Liver (tissue), 9 donors: ENCODE results near the gene EDAR. TPM values are rescaled to one million over a fixed set of nuclear protein-coding genes. Genes with fewer than 3 reads are reported as not detected.

Experiments
- DNase-seq: peaks from one replicate; pipeline ENCODE4 v3.0.0-alpha.2; 2017; ENCODE audit warnings: low spot score
- H3K27ac ChIP-seq, 2 donors: one replicate each; pipeline ENCODE4 v1.7.0; 2013; ENCODE audit warnings: inconsistent platforms in 2 of 2, low read length in 2 of 2, control low read depth in 1 of 2, low read depth in 1 of 2, mild to moderate bottlenecking in 1 of 2
- H3K27me3 ChIP-seq, 4 donors: one replicate each; pipeline versions ENCODE4 v1.6.1 to v1.7.0; 2013; ENCODE audit warnings: low read length in 3 of 4, inconsistent platforms in 1 of 4, mild to moderate bottlenecking in 1 of 4, moderate library complexity in 1 of 4; ENCODE audit not compliant: control insufficient read depth in 4 of 4, insufficient read depth in 4 of 4
- H3K36me3 ChIP-seq, 4 donors: one replicate each; pipeline versions ENCODE4 v1.6.1 to v1.7.0; 2013; ENCODE audit warnings: low read length in 3 of 4, mild to moderate bottlenecking in 3 of 4, low read depth in 1 of 4, moderate library complexity in 1 of 4; ENCODE audit not compliant: control insufficient read depth in 4 of 4, insufficient read depth in 3 of 4
- H3K4me1 ChIP-seq, 4 donors: one replicate each; pipeline versions ENCODE4 v1.6.1 to v1.7.0; 2013; ENCODE audit warnings: low read length in 3 of 4, mild to moderate bottlenecking in 3 of 4, moderate library complexity in 1 of 4; ENCODE audit not compliant: control insufficient read depth in 4 of 4, insufficient read depth in 4 of 4
- H3K4me3 ChIP-seq, 3 donors: one replicate each; pipeline versions ENCODE4 v1.6.1 to v1.7.0; 2013; ENCODE audit warnings: low read length in 3 of 3, control low read depth in 1 of 3, low read depth in 1 of 3, mild to moderate bottlenecking in 1 of 3
- H3K9ac ChIP-seq, 2 donors: one replicate each; pipeline ENCODE4 v1.7.0; 2013; ENCODE audit warnings: low read length in 2 of 2, mild to moderate bottlenecking in 2 of 2, moderate library complexity in 2 of 2, control low read depth in 1 of 2, low read depth in 1 of 2
- H3K9me3 ChIP-seq, 4 donors: one replicate each; pipeline versions ENCODE4 v1.6.1 to v1.7.0; 2013; ENCODE audit warnings: low read length in 3 of 4; ENCODE audit not compliant: control insufficient read depth in 4 of 4
- EGR1 ChIP-seq, 2 donors: IDR thresholded peaks; 2 replicates each; pipeline ENCODE4 v1.6.1; 2016 to 2018; ENCODE audit warnings: antibody characterized with exemption in 2 of 2, low read depth in 2 of 2
- FOXA1 ChIP-seq: IDR thresholded peaks from 2 replicates; pipeline ENCODE4 v1.6.1; 2016; ENCODE audit warnings: antibody characterized with exemption
- FOXA2 ChIP-seq: IDR thresholded peaks from 2 replicates; pipeline ENCODE4 v1.6.1; 2016; ENCODE audit warnings: antibody characterized with exemption
- GABPA ChIP-seq, 2 donors: IDR thresholded peaks in 1 of 2; conservative IDR thresholded peaks in 1 of 2; 2 replicates each; pipeline ENCODE4 v1.6.1; 2016; ENCODE audit warnings: antibody characterized with exemption in 2 of 2, mild to moderate bottlenecking in 1 of 2, moderate library complexity in 1 of 2
- HNF4A ChIP-seq, 2 donors: conservative IDR thresholded peaks; 2 replicates each; pipeline ENCODE4 v1.6.1; 2016; ENCODE audit warnings: antibody characterized with exemption in 2 of 2, mild to moderate bottlenecking in 2 of 2
- HNF4G ChIP-seq: IDR thresholded peaks from 2 replicates; pipeline ENCODE4 v1.6.1; 2016; ENCODE audit warnings: antibody characterized with exemption
- JUND ChIP-seq, 2 donors: IDR thresholded peaks; 2 replicates each; pipeline ENCODE4 v1.6.1; 2016; ENCODE audit warnings: antibody characterized with exemption in 2 of 2
- NR2F2 ChIP-seq: IDR thresholded peaks from 2 replicates; pipeline ENCODE4 v1.6.1; 2016; ENCODE audit warnings: antibody characterized with exemption
- RAD21 ChIP-seq, 2 donors: IDR thresholded peaks; 2 replicates each; pipeline ENCODE4 v1.6.1; 2016; ENCODE audit warnings: antibody characterized with exemption in 2 of 2, mild to moderate bottlenecking in 2 of 2
- RXRA ChIP-seq, 2 donors: IDR thresholded peaks; 2 replicates each; pipeline ENCODE4 v1.6.1; 2017 to 2018; ENCODE audit warnings: antibody characterized with exemption in 2 of 2, mild to moderate bottlenecking in 1 of 2
- SP1 ChIP-seq: IDR thresholded peaks from 2 replicates; pipeline ENCODE4 v1.6.1; 2018; ENCODE audit warnings: antibody characterized with exemption, mild to moderate bottlenecking
- TAF1 ChIP-seq: conservative IDR thresholded peaks from 2 replicates; pipeline ENCODE4 v1.6.1; 2016; ENCODE audit warnings: antibody characterized with exemption, mild to moderate bottlenecking
- YY1 ChIP-seq: IDR thresholded peaks from 2 replicates; pipeline ENCODE4 v1.6.1; 2016; ENCODE audit warnings: antibody characterized with exemption, mild to moderate bottlenecking
- WGBS: extraction: QIAGEN DNeasy Blood & Tissue Kit; methylation state at CpG from one replicate; pipeline ENCODE4 v1.1.7; 2013; 5-methylcytosine and 5-hydroxymethylcytosine counted together
- polyA plus RNA-seq, 2 donors: library from polyadenylated mRNA; stranded (reverse) in 1 of 2; unstranded in 1 of 2; fragments of 200-250 nt in 1 of 2; fragments of >200 nt in 1 of 2; fragmentation: Nextera tagmentation in 1 of 2; extraction: Ambion mirVana in 1 of 2; gene quantifications; one replicate each; pipeline versions ENCODE4 v1.2.1 to v1.2.3, GENCODE V29; 2013 to 2015
- total RNA-seq, 2 donors: library from RNA; depleted of rRNA; stranded (reverse); fragments of >200 nt; gene quantifications; one replicate each; pipeline ENCODE4 v1.2.3, GENCODE V29; 2014
- TF ChIP-seq, protein P1 (sequence below): fragments of 150-350 bp; IDR thresholded peaks from 2 replicates; pipeline ENCODE4 v1.5.1; 2017; ENCODE audit warnings: improper control_type of control experiment, low read depth, low read length; ENCODE audit not compliant: missing input control
- TF ChIP-seq, protein P2 (sequence below): IDR thresholded peaks from 2 replicates; pipeline ENCODE4 v1.6.1; 2016; ENCODE audit warnings: antibody characterized with exemption
- TF ChIP-seq, protein P3 (sequence below): IDR thresholded peaks from 2 replicates; pipeline ENCODE4 v1.6.1; 2016; ENCODE audit warnings: antibody characterized with exemption, mild to moderate bottlenecking
- TF ChIP-seq, protein P4 (sequence below): IDR thresholded peaks from 2 replicates; pipeline ENCODE4 v1.6.1; 2016; ENCODE audit warnings: antibody characterized with exemption
- TF ChIP-seq, protein P5 (sequence below): IDR thresholded peaks from 2 replicates; pipeline ENCODE4 v1.6.1; 2016; ENCODE audit warnings: antibody characterized with exemption
- donor health status: healthy.
- donor health status: healthy.
- donor health status: healthy.
- donor health status: healthy.
- donor health status: healthy.

EDAR gene
- total and polyA plus RNA-seq, 4 donors: 0.09 to 0.50 (median 0.10) TPM

DNA sequence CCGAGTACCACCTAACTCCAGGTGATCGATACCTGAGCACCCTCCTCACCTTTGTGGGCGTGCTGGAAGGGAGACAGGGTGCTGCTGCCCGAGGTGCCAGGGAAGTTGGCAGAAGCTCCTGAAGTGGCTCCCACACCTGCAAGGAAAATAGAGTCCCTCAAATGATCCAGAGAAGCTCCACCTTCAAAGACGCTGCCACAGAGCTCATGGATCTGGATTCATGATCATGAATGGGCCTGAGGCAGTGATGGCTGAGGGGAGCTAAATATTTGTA is 76.5 kb downstream of the EDAR start:
- H3K9ac ChIP-seq: no peak overlapping the region
- no peak overlapping the region for H3K27ac ChIP-seq
- TF ChIP-seq GABPA (IDR thresholded peaks at IDR 0.05 in 1 of 2, conservative IDR thresholded peaks at IDR 0.05 in 1 of 2): no peak
- TF ChIP-seq, protein P1, sequence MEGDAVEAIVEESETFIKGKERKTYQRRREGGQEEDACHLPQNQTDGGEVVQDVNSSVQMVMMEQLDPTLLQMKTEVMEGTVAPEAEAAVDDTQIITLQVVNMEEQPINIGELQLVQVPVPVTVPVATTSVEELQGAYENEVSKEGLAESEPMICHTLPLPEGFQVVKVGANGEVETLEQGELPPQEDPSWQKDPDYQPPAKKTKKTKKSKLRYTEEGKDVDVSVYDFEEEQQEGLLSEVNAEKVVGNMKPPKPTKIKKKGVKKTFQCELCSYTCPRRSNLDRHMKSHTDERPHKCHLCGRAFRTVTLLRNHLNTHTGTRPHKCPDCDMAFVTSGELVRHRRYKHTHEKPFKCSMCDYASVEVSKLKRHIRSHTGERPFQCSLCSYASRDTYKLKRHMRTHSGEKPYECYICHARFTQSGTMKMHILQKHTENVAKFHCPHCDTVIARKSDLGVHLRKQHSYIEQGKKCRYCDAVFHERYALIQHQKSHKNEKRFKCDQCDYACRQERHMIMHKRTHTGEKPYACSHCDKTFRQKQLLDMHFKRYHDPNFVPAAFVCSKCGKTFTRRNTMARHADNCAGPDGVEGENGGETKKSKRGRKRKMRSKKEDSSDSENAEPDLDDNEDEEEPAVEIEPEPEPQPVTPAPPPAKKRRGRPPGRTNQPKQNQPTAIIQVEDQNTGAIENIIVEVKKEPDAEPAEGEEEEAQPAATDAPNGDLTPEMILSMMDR: no peak
- TF ChIP-seq HNF4G: no peak
- TF ChIP-seq, protein P2, sequence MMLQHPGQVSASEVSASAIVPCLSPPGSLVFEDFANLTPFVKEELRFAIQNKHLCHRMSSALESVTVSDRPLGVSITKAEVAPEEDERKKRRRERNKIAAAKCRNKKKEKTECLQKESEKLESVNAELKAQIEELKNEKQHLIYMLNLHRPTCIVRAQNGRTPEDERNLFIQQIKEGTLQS: no peak
- TF ChIP-seq RAD21 (IDR thresholded peaks at IDR 0.05): no peak
- no peak for TF ChIP-seq SP1
- TF ChIP-seq FOXA1: no peak
- TF ChIP-seq, protein P3, sequence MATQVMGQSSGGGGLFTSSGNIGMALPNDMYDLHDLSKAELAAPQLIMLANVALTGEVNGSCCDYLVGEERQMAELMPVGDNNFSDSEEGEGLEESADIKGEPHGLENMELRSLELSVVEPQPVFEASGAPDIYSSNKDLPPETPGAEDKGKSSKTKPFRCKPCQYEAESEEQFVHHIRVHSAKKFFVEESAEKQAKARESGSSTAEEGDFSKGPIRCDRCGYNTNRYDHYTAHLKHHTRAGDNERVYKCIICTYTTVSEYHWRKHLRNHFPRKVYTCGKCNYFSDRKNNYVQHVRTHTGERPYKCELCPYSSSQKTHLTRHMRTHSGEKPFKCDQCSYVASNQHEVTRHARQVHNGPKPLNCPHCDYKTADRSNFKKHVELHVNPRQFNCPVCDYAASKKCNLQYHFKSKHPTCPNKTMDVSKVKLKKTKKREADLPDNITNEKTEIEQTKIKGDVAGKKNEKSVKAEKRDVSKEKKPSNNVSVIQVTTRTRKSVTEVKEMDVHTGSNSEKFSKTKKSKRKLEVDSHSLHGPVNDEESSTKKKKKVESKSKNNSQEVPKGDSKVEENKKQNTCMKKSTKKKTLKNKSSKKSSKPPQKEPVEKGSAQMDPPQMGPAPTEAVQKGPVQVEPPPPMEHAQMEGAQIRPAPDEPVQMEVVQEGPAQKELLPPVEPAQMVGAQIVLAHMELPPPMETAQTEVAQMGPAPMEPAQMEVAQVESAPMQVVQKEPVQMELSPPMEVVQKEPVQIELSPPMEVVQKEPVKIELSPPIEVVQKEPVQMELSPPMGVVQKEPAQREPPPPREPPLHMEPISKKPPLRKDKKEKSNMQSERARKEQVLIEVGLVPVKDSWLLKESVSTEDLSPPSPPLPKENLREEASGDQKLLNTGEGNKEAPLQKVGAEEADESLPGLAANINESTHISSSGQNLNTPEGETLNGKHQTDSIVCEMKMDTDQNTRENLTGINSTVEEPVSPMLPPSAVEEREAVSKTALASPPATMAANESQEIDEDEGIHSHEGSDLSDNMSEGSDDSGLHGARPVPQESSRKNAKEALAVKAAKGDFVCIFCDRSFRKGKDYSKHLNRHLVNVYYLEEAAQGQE: no peak
- TF ChIP-seq, protein P4, sequence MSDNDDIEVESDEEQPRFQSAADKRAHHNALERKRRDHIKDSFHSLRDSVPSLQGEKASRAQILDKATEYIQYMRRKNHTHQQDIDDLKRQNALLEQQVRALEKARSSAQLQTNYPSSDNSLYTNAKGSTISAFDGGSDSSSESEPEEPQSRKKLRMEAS: no peak
- TF ChIP-seq, protein P5, sequence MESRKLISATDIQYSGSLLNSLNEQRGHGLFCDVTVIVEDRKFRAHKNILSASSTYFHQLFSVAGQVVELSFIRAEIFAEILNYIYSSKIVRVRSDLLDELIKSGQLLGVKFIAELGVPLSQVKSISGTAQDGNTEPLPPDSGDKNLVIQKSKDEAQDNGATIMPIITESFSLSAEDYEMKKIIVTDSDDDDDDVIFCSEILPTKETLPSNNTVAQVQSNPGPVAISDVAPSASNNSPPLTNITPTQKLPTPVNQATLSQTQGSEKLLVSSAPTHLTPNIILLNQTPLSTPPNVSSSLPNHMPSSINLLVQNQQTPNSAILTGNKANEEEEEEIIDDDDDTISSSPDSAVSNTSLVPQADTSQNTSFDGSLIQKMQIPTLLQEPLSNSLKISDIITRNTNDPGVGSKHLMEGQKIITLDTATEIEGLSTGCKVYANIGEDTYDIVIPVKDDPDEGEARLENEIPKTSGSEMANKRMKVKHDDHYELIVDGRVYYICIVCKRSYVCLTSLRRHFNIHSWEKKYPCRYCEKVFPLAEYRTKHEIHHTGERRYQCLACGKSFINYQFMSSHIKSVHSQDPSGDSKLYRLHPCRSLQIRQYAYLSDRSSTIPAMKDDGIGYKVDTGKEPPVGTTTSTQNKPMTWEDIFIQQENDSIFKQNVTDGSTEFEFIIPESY: no peak
- no peak for TF ChIP-seq EGR1 (IDR thresholded peaks at IDR 0.05; ENCODE audit: low read depth in 2 of 2)
- TF ChIP-seq JUND (IDR thresholded peaks at IDR 0.05): no peak
- no peak for TF ChIP-seq HNF4A (conservative IDR thresholded peaks at IDR 0.05)
- TF ChIP-seq YY1: no peak
- no peaks in the 10 kb centered on the region for H3K4me1 ChIP-seq
- H3K27me3 ChIP-seq: no peaks in the 10 kb centered on the region
- no peak overlapping the region for H3K4me3 ChIP-seq
- DNase-seq: peak; percentile 9
- no peaks in the 10 kb centered on the region for H3K9me3 ChIP-seq
- H3K36me3 ChIP-seq: no peaks in the 10 kb centered on the region
- 91% methylated on average over 5 of the region's 5 CpGs for WGBS

DNA sequence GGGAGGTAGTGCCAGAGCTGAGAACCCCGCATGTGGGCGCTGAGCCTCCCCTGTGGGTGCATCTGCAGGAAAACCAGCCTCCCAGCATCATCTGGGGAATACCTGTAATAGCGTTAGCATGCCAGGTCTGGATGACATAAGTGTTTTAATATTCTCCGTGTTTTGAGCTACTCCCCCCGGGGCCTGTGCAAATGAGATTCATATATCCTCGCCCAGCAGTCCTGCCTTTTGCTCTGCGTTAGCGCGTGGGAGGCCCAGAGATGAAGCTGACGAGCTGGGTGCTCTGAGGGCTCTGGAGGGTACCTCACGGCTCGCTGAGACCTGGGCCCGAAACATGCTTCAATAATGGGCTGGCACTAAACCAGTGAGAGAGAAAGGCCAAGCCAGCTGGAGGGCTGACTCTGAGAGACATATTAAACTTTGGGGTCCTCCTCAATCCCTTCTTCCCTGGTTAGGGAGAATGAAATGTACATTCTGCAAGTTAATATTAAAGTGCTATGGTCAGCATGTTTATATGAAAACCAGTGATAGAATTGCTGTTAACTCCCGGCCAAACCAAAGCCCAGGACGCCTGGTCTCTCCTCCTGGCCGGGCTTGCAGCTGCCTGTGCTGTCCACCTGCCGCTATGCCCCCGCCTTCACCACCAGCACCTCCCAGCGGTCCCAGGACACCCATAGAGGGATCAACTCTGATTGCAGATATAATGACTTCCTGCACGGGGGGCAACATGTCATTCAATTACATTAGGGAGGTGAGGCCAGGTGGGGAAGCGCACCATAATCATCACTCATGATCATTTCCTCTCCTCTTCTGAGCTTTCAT is 77.0 kb downstream of the EDAR start:
- 93% methylated on average over 21 of the region's 21 CpGs for WGBS
- peaks cover 0 to 2% (median 0%) of the 10 kb centered on the region in 4 donors for H3K4me1 ChIP-seq
- no peak overlapping the region for H3K4me3 ChIP-seq
- H3K9me3 ChIP-seq: no peaks in the 10 kb centered on the region
- peak; percentile 17 for DNase-seq
- H3K9ac ChIP-seq: no peak overlapping the region
- H3K36me3 ChIP-seq: no peaks in the 10 kb centered on the region
- H3K27me3 ChIP-seq: no peaks in the 10 kb centered on the region
- no peak overlapping the region for H3K27ac ChIP-seq
- TF ChIP-seq SP1: no peak
- TF ChIP-seq, protein P2: no peak
- no peak for TF ChIP-seq JUND (IDR thresholded peaks at IDR 0.05)
- TF ChIP-seq, protein P4: no peak
- no peak for TF ChIP-seq NR2F2
- no peak for TF ChIP-seq FOXA2
- TF ChIP-seq RXRA (IDR thresholded peaks at IDR 0.05): no peak
- no peak for TF ChIP-seq YY1
- TF ChIP-seq HNF4A (conservative IDR thresholded peaks at IDR 0.05): no peak
- TF ChIP-seq, protein P3: no peak
- TF ChIP-seq EGR1 (IDR thresholded peaks at IDR 0.05; ENCODE audit: low read depth in 2 of 2): no peak
- TF ChIP-seq TAF1: no peak
- no peak for TF ChIP-seq GABPA (IDR thresholded peaks at IDR 0.05 in 1 of 2, conservative IDR thresholded peaks at IDR 0.05 in 1 of 2)
- TF ChIP-seq RAD21 (IDR thresholded peaks at IDR 0.05): no peak
- no peak for TF ChIP-seq HNF4G
